ENCODE results near the gene ATP2C2.

DNA sequence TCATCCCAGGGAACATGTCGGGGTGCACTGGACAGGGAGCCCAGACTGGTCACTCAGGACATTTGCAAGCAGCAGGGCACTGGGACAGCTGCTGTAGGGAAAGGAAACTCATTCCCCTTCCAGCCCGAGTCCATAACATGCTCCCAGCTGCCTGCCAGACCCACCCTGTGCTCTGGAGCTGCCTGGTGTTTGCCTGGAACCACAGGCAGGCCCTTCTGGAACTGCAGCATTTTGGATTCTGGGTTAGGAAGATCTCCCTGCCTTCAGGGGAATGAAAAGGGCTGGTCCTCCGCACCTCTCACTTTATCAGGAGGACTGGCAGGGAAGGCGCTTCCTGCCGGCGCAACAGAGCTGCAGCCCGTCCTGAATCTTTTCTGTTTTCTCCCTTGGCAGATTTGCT lies 94.9 kb downstream of the ATP2C2 start:
- TF ChIP-seq FOXP2 (optimal IDR thresholded peaks at IDR 0.05; ENCODE audit: control extremely low read depth, extremely low read length, insufficient read depth) (no peak), EZH2 (IDR thresholded peaks at IDR 0.05) (no peak)
